ENCODE data around the gene ZBTB47.

ZBTB47 gene

DNA sequence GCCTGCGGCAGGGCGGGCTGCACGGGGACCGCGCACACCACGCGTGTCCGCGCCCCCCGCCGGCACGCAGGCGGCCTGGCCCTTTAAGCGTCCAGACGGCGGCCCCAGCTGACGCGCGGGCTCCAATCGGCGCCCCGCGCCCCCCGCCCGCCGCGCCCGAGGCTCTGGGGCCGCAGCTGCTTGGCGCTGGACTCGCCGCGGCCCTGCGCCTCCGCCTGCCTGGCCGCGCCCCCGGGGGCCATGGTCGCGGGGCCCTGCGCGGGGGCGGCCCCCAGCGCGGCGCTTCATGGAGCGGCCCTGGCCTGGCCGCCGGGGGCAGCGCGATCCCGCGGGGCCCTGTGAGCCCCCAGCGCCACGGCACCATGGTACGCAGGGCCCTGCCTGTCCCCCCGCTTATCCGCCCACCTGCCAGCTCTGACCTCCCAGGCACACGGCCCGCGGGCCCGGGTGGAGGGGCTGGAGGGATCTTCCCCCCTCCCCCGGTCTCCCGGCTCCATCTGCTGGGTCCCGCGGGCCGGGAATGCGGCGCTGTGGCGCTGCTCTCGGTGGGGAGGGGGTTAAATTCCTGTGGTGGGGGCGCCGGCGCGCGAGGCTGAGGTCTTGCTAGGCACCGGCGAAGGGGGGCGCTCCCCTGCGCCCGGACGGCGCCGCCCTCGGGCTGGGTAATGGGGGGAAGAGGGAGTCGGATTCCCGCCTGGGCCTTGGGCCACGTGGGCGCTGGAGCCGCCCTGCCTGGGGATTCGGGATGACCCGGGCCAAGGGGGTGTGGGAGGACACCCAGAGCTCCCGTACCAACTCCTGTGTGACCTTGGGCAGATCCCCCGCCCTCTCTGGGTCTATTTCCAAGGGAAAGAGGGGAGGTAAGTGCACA, 1.1 kb downstream of the ZBTB47 start:
- Histone ChIP-seq H3K9ac (peak overlapping the region; percentile 12), H3K4me3 (ENCODE audit: low read depth, low read length) (peak overlapping the region; percentile 73), H3K36me3 (ENCODE audit: control insufficient read depth, insufficient read depth, low read length) (no peaks in the 10 kb centered on the region), H3K4me1 (peaks cover 25% of the 10 kb centered on the region), H3K79me2 (peaks cover 9% of the 10 kb centered on the region), H3K4me2 (ENCODE audit: low read length) (peak overlapping the region; percentile 91), H3K27ac (peak overlapping the region; percentile 79), H3K27me3 (ENCODE audit: control insufficient read depth, insufficient read depth, low read length) (no peaks in the 10 kb centered on the region), H3K9me3 (ENCODE audit: control insufficient read depth, low read length) (no peaks in the 10 kb centered on the region), H2AFZ (peak overlapping the region; percentile 83)
- TF ChIP-seq, protein P1, sequence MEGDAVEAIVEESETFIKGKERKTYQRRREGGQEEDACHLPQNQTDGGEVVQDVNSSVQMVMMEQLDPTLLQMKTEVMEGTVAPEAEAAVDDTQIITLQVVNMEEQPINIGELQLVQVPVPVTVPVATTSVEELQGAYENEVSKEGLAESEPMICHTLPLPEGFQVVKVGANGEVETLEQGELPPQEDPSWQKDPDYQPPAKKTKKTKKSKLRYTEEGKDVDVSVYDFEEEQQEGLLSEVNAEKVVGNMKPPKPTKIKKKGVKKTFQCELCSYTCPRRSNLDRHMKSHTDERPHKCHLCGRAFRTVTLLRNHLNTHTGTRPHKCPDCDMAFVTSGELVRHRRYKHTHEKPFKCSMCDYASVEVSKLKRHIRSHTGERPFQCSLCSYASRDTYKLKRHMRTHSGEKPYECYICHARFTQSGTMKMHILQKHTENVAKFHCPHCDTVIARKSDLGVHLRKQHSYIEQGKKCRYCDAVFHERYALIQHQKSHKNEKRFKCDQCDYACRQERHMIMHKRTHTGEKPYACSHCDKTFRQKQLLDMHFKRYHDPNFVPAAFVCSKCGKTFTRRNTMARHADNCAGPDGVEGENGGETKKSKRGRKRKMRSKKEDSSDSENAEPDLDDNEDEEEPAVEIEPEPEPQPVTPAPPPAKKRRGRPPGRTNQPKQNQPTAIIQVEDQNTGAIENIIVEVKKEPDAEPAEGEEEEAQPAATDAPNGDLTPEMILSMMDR (IDR thresholded peaks at IDR 0.05), result peak; percentile 27

DNA sequence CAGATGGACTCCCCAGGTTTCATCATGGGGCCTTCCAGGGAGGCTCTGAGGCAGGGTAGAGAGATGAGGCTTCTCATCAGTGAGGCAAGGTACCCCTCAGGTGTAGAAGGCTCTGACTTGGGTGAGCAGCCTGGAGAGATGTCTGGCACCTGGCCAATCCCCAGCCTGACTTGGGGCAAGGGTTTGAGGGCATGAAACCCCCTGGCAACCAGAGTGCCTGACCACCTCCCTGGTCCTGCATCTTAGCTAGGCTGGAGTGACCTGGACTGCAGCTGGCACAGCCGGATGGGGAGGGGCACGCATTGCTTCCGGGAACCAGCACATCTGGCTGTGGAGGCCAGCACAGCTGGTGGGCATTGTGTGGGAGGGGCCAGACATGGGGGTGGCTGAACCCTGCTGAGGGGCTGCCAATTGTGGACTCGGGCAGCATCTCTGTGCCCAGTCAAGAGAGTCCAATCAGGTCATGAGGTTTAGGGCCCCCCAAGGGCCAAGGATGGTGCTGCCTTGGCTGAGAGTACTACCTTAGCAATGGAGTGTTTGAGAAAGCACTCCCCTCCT, 1.9 kb downstream of the ZBTB47 start:
- no peaks in the 10 kb centered on the region for H3K36me3 ChIP-seq (ENCODE audit: control insufficient read depth, insufficient read depth, low read length)

DNA sequence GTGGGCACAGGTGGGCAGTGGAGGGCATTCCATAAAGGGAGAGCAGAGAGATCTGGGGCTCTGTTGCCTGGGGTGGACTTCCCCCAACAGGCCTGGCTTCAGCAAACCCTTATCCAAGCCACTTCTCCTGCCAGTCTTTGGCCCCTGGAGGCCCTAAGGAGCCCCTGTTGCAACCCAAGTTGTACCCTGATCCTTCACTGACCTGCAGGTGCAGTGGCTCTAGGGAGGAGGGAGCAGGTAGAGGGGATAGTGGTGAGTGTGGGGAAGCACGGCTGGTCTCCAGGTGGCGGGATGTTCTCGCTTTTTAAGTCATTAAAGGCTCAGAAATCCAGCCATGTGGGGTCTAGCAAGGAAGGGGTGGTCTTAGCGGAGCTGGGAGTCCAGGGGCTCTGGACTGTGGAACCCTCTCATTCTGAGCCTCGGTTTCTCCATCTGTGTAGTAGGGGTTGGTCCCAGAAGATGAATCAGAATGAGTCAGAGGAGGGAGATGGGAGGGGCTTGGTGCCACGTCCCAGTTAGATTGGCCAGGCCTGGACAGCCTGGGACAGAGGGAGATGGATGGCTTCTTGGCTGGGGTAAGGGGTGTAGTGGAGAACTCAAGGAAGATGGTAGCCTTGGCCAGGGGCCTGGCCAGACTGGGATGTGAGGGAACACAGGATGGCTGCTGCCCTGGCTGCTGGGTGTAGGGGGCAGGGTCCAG, 2.6 kb downstream of the ZBTB47 start:
- H3K9ac ChIP-seq, result no peak overlapping the region
- TF ChIP-seq, protein P1 (IDR thresholded peaks at IDR 0.05), result no peak
- H3K9me3 ChIP-seq (ENCODE audit: control insufficient read depth, low read length), result no peaks in the 10 kb centered on the region
- no peak overlapping the region for H3K4me2 ChIP-seq (ENCODE audit: low read length)
- no peaks in the 10 kb centered on the region for H3K27me3 ChIP-seq (ENCODE audit: control insufficient read depth, insufficient read depth, low read length)
- H3K27ac ChIP-seq, result peak overlapping the region; percentile 32
- peaks cover 9% of the 10 kb centered on the region for H3K79me2 ChIP-seq
- no peaks in the 10 kb centered on the region for H3K36me3 ChIP-seq (ENCODE audit: control insufficient read depth, insufficient read depth, low read length)
- peaks cover 25% of the 10 kb centered on the region for H3K4me1 ChIP-seq
- H2AFZ ChIP-seq, result no peak overlapping the region
- H3K4me3 ChIP-seq (ENCODE audit: low read depth, low read length), result no peak overlapping the region

More for the DNA sequence above, 1.9 kb downstream of the ZBTB47 start:
- Histone ChIP-seq H3K27ac (peak overlapping the region; percentile 79), H3K4me1 (peaks cover 25% of the 10 kb centered on the region), H2AFZ (peak overlapping the region; percentile 83), H3K4me3 (ENCODE audit: low read depth, low read length) (peak overlapping the region; percentile 73), H3K27me3 (ENCODE audit: control insufficient read depth, insufficient read depth, low read length) (no peaks in the 10 kb centered on the region), H3K4me2 (ENCODE audit: low read length) (peak overlapping the region; percentile 83), H3K9me3 (ENCODE audit: control insufficient read depth, low read length) (no peaks in the 10 kb centered on the region), H3K79me2 (peaks cover 9% of the 10 kb centered on the region), H3K9ac (no peak overlapping the region)
- TF ChIP-seq, protein P1 (IDR thresholded peaks at IDR 0.05), result no peak

DNA sequence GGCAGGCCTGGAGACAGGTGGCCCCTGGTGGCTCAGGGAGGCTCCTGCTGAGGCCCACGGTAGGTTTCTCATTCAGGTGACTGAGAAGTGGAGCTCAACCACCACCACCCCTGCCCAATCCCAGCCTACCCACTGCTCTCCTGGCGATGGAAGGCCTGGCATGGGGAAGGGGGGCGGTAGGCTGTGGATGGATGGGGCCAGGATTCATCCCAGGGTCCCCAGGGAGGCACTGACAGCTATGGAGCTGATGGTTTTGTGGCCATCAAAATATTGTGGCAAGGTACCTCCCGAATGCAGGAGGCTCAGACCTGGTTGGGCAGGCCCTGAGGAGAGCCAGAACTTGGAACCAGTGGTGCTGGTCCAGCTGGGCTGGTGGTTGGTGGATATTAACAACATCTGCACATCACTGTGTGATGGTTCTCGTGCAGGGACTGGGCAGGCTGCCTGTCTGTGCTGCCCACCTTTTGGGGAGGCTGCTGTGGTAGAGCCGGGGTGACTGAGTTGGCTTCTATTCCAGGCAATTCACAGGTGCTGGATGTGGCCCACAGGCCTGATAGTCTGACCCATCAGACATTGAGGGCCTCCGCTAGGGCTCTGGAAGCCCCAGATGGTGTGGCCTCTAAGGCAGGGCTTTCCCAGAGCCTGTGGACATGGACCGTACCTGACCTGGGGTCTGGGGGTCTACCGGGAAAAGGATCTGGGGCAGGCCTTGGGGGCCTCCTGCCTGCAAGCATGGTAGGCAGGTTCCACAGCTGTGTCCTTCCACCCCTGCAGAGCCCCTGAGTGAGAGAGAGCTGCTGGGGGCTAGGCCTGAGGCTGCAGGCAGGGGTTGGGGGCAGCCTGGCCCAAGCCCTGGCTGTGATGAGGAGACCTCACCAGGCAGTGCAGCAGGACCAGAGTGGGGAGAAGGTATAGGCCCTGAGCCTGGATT, 3.4 kb downstream of the ZBTB47 start:
- no peaks in the 10 kb centered on the region for H3K27me3 ChIP-seq (ENCODE audit: control insufficient read depth, insufficient read depth, low read length)
- no peak overlapping the region for H2AFZ ChIP-seq
- H3K79me2 ChIP-seq, result peaks cover 7% of the 10 kb centered on the region
- peaks cover 25% of the 10 kb centered on the region for H3K4me1 ChIP-seq
- no peak overlapping the region for H3K4me2 ChIP-seq (ENCODE audit: low read length)
- TF ChIP-seq, protein P1 (IDR thresholded peaks at IDR 0.05), result no peak
- no peaks in the 10 kb centered on the region for H3K9me3 ChIP-seq (ENCODE audit: control insufficient read depth, low read length)
- H3K9ac ChIP-seq, result no peak overlapping the region
- H3K4me3 ChIP-seq (ENCODE audit: low read depth, low read length), result no peak overlapping the region
- H3K27ac ChIP-seq, result no peak overlapping the region
- H3K36me3 ChIP-seq (ENCODE audit: control insufficient read depth, insufficient read depth, low read length), result no peaks in the 10 kb centered on the region
